Measurements from ENCODE around the gene TAC1.
"Not testable (repeated sequence)": the region's sequence is repeated elsewhere in the genome, so short reads cannot be mapped to it uniquely, and the experiment has no call there.

Gene TAC1

GRCh38 chr7:97752215-97752614, 20.3 kb downstream of the TAC1 start:
- no peaks in the 10 kb centered on the region for H3K36me3 ChIP-seq (ENCODE audit: insufficient read depth, low read length)
- no peaks in the 10 kb centered on the region for H3K27me3 ChIP-seq (ENCODE audit: insufficient read depth, low read length)
- H3K4me3 ChIP-seq (ENCODE audit: low read length), result no peak overlapping the region
- H2AFZ ChIP-seq (ENCODE audit: low read depth, low read length), result no peak overlapping the region
- H3K4me1 ChIP-seq (ENCODE audit: insufficient read depth, low read length), result peaks cover 8% of the 10 kb centered on the region
- H3K9me3 ChIP-seq (ENCODE audit: low read length), result no peaks in the 10 kb centered on the region

DNA sequence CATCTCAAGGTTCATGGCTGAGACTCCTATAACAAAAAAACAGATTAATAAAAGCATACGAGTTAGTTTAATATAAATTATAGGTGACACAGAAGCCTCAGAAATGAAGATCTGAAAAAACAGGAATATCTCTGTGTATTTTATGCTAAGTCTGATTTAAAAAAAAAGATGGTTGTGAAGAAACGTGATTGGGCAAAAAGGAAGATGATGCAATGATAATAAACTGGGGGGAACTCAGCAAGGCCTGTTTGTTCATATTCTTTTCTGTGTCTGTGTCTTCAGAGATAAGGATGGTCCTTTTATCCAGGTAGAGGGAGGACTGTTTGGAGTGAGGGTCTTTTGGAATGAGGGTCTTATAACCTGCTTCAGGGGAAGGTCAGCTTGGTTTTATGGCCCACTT, 25.9 kb downstream of the TAC1 start:
- H3K36me3 ChIP-seq (ENCODE audit: insufficient read depth, low read length), result no peaks in the 10 kb centered on the region
- H3K9me3 ChIP-seq (ENCODE audit: low read length), result no peaks in the 10 kb centered on the region
- H3K4me3 ChIP-seq (ENCODE audit: low read length), result no peak overlapping the region
- H3K27me3 ChIP-seq (ENCODE audit: insufficient read depth, low read length), result no peaks in the 10 kb centered on the region
- H3K4me1 ChIP-seq (ENCODE audit: insufficient read depth, low read length), result no peaks in the 10 kb centered on the region
- H2AFZ ChIP-seq (ENCODE audit: low read depth, low read length), result no peak overlapping the region

DNA sequence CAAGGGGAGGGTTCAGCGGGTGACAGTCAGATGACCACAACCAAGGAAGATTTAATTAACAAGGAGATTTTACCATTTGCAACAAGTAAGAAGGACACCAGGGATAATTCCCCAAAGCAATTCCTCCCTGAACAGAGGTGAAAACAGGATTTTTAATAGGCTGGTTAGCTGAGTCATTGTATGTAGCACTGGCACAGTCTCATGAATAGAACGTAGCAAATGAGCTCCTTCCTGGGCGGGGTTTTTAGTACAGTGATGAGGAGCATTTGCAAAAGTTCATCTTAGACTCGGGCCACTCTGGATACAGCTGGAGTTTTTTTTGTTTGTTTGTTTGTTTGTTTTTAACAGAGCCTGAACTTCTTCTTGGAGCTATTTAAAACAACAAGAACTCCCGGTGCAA, 39.0 kb downstream of the TAC1 start:
- Histone ChIP-seq H3K4me1 (ENCODE audit: insufficient read depth, low read length) (no peaks in the 10 kb centered on the region), H3K4me3 (ENCODE audit: low read length) (no peak overlapping the region), H3K9me3 (ENCODE audit: low read length) (no peaks in the 10 kb centered on the region), H2AFZ (ENCODE audit: low read depth, low read length) (no peak overlapping the region), H3K27me3 (ENCODE audit: insufficient read depth, low read length) (no peaks in the 10 kb centered on the region), H3K36me3 (ENCODE audit: insufficient read depth, low read length) (no peaks in the 10 kb centered on the region)

DNA sequence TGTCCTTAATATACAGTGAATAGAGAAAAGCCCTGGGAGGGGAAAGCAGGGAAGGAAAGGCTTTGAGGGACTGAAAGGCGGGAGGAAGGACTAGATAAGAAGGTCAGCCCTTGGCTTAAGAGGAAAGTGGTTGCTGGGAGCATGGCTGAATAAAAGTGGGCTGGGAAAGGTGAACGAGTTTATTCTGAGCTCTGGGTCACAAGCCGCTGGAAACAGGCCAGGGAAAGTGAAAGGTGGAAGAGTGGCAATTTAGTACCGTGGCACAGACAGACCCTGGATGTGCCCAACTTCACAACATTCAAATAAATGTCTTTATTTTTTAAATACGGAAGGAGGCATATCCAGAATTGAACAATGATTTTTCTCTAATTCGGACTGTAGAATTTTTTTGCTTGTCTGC, 39.7 kb downstream of the TAC1 start:
- Histone ChIP-seq H3K9me3 (ENCODE audit: low read length) (no peaks in the 10 kb centered on the region), H2AFZ (ENCODE audit: low read depth, low read length) (no peak overlapping the region), H3K4me1 (ENCODE audit: insufficient read depth, low read length) (no peaks in the 10 kb centered on the region), H3K4me3 (ENCODE audit: low read length) (no peak overlapping the region), H3K36me3 (ENCODE audit: insufficient read depth, low read length) (no peaks in the 10 kb centered on the region), H3K27me3 (ENCODE audit: insufficient read depth, low read length) (no peaks in the 10 kb centered on the region)

DNA sequence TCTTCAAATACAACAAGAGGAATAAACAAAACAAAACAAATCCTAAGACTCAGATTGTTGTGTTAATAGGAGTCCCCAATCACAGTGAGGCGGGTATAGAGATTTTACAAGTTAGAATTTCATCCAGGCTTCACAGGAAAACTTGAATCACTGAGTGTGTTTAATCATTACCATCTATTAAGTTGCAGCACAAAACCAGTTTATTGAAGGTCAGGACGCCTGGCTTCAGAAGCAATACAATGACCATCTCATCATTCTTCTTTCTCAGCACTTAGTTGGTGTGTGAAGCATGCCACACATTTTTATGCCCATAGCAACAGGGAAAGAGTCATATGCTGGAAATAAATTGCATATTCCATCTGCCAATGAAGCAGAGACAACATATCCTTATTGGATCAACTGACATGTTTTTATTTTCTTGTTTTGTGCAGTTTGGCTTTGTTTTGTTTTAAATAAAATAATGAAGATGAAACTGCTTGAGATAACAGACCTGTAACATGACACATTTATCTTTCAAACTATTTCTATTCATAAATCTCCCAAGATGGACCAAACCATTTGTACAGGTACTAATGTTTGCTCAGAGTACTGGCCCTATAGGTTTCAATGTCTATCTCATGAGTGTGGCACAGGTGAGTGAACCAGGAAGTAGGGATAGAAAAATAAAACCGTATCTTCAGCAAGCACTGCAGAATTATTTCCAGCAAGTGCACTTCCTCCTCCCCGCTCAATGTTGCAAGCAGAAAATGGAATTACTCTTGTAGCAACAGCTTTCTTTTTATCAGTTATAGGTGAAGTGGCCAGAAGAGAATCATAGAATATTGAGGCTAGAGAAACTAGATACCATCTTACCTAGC, 40.4 kb downstream of the TAC1 start:
- Histone ChIP-seq H2AFZ (ENCODE audit: low read depth, low read length) (no peak overlapping the region), H3K4me1 (ENCODE audit: insufficient read depth, low read length) (no peaks in the 10 kb centered on the region), H3K36me3 (ENCODE audit: insufficient read depth, low read length) (no peaks in the 10 kb centered on the region), H3K27me3 (ENCODE audit: insufficient read depth, low read length) (no peaks in the 10 kb centered on the region), H3K4me3 (ENCODE audit: low read length) (no peak overlapping the region), H3K9me3 (ENCODE audit: low read length) (no peaks in the 10 kb centered on the region)

DNA sequence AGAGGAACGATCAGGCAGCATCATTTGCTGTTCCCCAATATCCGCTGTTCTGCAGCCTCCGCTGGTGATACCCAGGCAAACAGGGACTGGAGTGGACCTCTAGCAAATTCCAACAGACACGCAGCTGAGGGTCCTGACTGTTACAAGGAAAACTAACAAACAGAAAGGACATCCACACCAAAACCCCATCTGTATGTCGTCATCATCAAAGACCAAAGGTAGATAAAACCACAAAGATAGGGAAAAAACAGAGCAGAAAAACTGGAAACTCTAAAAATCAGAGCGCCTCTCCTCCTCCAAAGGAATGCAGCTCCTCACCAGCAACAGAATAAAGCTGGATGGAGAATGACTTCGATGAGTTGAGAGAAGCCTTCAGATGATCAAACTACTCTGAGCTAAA, 54.5 kb downstream of the TAC1 start:
- H3K4me3 ChIP-seq (ENCODE audit: low read length); H3K27me3 ChIP-seq (ENCODE audit: insufficient read depth, low read length); H3K36me3 ChIP-seq (ENCODE audit: insufficient read depth, low read length); H3K9me3 ChIP-seq (ENCODE audit: low read length); H2AFZ ChIP-seq (ENCODE audit: low read depth, low read length); H3K4me1 ChIP-seq (ENCODE audit: insufficient read depth, low read length): not testable (repeated sequence)

Measured in neuron (in vitro differentiated cells).